Activated T-cell treated with anti-CD3 and anti-CD28 coated beads for 1 hour (primary cell): ENCODE results near the gene IPMK.
"Not testable (repeated sequence)": the region's sequence is repeated elsewhere in the genome, so short reads cannot be mapped to it uniquely, and the experiment has no call there.

Source experiments
- DNase-seq: peaks from one replicate; pipeline ENCODE4 v3.0.0-alpha.2; 2020; ENCODE audit warnings: low read depth

The IPMK gene

GRCh38 chr10:58220769-58221451 lies 46.8 kb downstream of the IPMK start:
- no peak for DNase-seq

GRCh38 chr10:58219875-58220274 lies 47.8 kb downstream of the IPMK start:
- DNase-seq, result no peak

- DNase-seq, result no peak
Measured at GRCh38 chr10:58217612-58218011, 50.1 kb downstream of the IPMK start.

GRCh38 chr10:58212622-58213021 lies 55.1 kb downstream of the IPMK start:
- no peak for DNase-seq

GRCh38 chr10:58210160-58210559 lies 57.5 kb downstream of the IPMK start:
- no peak for DNase-seq

- DNase-seq, result no peak
Measured at GRCh38 chr10:58209669-58210068, 58.0 kb downstream of the IPMK start.

GRCh38 chr10:58206251-58206650 lies 61.4 kb downstream of the IPMK start:
- no peak for DNase-seq

- no peak for DNase-seq
Measured at GRCh38 chr10:58201704-58202103, 66.0 kb downstream of the IPMK start.

GRCh38 chr10:58189269-58189668 lies 78.4 kb downstream of the IPMK start:
- DNase-seq, result no peak

- DNase-seq, result no peak
Measured at GRCh38 chr10:58184120-58184670, 83.5 kb downstream of the IPMK start.

- no peak for DNase-seq
Measured at GRCh38 chr10:58180666-58181065, 87.0 kb downstream of the IPMK start.

- DNase-seq, result no peak
Measured at GRCh38 chr10:58179238-58179637, 88.5 kb downstream of the IPMK start.

GRCh38 chr10:58178811-58179210 lies 88.9 kb downstream of the IPMK start:
- DNase-seq, result no peak

- DNase-seq, result no peak
Measured at GRCh38 chr10:58177362-58177947, 90.2 kb downstream of the IPMK start.

GRCh38 chr10:58175990-58176900 lies 91.4 kb downstream of the IPMK start:
- DNase-seq, result no peak

- no peak for DNase-seq
Measured at GRCh38 chr10:58174831-58175230, 92.9 kb downstream of the IPMK start.

GRCh38 chr10:58173391-58173790 lies 94.3 kb downstream of the IPMK start:
- no peak for DNase-seq

- no peak for DNase-seq
Measured at GRCh38 chr10:58171146-58171545, 96.5 kb downstream of the IPMK start.

- no peak for DNase-seq
Measured at GRCh38 chr10:58164517-58164916, 103.2 kb downstream of the IPMK start.

- DNase-seq, result no peak
Measured at GRCh38 chr10:58158806-58159205, 108.9 kb downstream of the IPMK start.

- DNase-seq, result no peak
Measured at GRCh38 chr10:58157076-58157766, 110.5 kb downstream of the IPMK start.

GRCh38 chr10:58155941-58156340 lies 111.8 kb downstream of the IPMK start:
- not testable (repeated sequence) for DNase-seq
